ENCODE measurements around the gene SMIM3.
"Not testable (repeated sequence)": the region's sequence is repeated elsewhere in the genome, so short reads cannot be mapped to it uniquely, and the experiment has no call there.

Gene SMIM3

GRCh38 chr5:150804388-150804787, 25.8 kb downstream of the SMIM3 start:
- H3K9me3 Mint-ChIP-seq, result no peaks in the 10 kb centered on the region
- H3K27ac Mint-ChIP-seq, result no peak overlapping the region
- H3K4me1 Mint-ChIP-seq, result no peaks in the 10 kb centered on the region
- no peak overlapping the region for H3K4me3 Mint-ChIP-seq
- H3K36me3 Mint-ChIP-seq, result no peaks in the 10 kb centered on the region
- ATAC-seq (no peak), DNase-seq (ENCODE audit: low spot score in 2 of 2) (no peak)

DNA sequence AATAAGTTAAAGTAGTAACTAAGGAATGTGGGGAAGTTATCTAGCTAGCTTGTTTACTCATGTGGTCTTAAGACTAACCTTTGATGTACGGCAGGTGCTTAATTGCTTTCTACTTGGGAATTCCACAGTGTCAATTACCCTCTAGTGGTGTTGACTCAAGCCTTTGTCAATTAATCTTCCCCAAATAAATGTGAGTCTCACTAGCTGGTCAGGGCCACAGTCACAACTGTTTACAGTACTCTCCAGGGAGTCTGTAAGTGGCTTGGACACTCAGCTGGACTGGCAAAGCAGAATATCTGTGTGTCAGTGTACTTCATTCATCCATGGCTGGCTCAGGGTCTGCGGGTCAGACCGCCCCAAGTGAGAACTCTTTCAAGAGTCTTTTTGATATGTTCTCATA, 30.8 kb downstream of the SMIM3 start:
- no peaks in the 10 kb centered on the region for H3K9me3 Mint-ChIP-seq
- no peaks in the 10 kb centered on the region for H3K36me3 Mint-ChIP-seq
- H3K4me1 Mint-ChIP-seq, result no peaks in the 10 kb centered on the region
- DNase-seq (ENCODE audit: low spot score in 2 of 2) (no peak), ATAC-seq (no peak)
- H3K4me3 Mint-ChIP-seq, result no peak overlapping the region
- H3K27ac Mint-ChIP-seq, result no peak overlapping the region

DNA sequence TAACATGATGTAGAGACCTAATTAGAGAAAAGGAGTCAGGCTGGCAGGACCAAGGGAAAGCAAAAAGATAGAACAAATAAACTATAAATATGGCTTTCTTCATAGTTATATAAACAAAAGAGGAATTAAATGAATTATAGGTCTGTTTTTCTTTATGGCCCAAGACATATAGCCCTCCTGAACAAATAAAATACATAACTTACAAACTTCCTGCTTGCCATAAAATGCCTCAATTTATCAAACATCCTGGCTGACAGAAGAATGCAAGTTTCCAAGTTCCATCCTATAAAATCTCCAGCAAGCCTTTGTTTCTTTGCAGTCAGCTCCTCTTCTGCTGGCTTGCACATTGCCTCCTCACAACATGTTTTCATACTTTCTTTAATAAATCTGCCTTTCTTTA, 36.5 kb downstream of the SMIM3 start:
- Mint-ChIP-seq H3K27ac (no peak overlapping the region), H3K4me1 (no peaks in the 10 kb centered on the region), H3K4me3 (no peak overlapping the region), H3K9me3 (peaks cover 11% of the 10 kb centered on the region), H3K36me3 (no peaks in the 10 kb centered on the region)
- no peak for ATAC-seq
- no peak for DNase-seq (ENCODE audit: low spot score in 2 of 2)

DNA sequence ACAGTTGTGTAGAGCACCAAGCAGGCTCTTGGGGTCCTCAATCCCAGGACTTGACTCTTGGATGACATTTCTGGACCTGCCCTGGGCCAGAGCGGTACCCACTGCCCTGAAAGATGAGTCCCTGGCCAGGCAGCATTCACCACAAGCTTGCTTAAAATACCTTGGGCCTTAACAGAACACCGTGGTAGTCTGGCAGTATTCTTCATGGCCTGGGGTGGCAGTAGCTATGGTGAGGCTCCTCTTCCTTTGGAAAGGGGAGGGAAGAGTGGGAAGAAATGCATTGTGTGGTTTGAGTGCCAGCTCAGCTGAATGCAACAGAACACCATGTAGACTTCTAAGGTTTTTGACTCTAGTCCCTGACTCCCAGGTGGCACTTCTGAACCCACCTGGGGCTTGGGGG, 38.4 kb downstream of the SMIM3 start:
- ATAC-seq (no peak), DNase-seq (ENCODE audit: low spot score in 2 of 2) (no peak)
- Mint-ChIP-seq H3K9me3 (peaks cover 11% of the 10 kb centered on the region), H3K4me3 (no peak overlapping the region), H3K27ac (no peak overlapping the region), H3K36me3 (no peaks in the 10 kb centered on the region), H3K4me1 (no peaks in the 10 kb centered on the region)

GRCh38 chr5:150829744-150830143, 51.2 kb downstream of the SMIM3 start:
- no peak for DNase-seq (ENCODE audit: low spot score in 2 of 2)
- H3K27ac Mint-ChIP-seq, result no peak overlapping the region

DNA sequence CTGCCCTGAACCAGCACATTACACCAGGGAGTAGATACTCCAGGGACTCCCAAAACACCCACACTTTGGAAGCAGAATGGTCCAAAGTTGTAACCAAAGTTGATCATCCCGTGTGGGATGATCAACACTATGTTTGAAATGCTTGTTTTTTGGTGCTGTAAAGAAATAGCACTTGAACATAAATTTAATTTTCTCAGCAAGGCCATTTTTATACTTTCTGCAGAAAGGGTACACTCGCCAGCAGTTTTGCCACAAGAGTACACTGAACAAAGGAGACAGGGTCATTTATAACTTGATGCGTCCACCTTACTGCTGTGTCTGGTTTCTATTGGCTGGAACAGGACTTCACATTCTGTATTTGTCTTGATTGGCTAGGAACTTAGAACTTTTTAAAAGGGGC, 53.3 kb downstream of the SMIM3 start:
- not testable (repeated sequence) for ATAC-seq; DNase-seq (ENCODE audit: low spot score in 2 of 2); H3K36me3 Mint-ChIP-seq; H3K4me3 Mint-ChIP-seq; H3K4me1 Mint-ChIP-seq; H3K27ac Mint-ChIP-seq
- peaks cover 17% of the 10 kb centered on the region for H3K9me3 Mint-ChIP-seq

More at GRCh38 chr5:150829744-150830143, 51.2 kb downstream of the SMIM3 start:
- no peaks in the 10 kb centered on the region for H3K4me1 Mint-ChIP-seq
- no peak overlapping the region for H3K4me3 Mint-ChIP-seq
- no peaks in the 10 kb centered on the region for H3K36me3 Mint-ChIP-seq
- H3K9me3 Mint-ChIP-seq, result peaks cover 17% of the 10 kb centered on the region
- ATAC-seq, result no peak

DNA sequence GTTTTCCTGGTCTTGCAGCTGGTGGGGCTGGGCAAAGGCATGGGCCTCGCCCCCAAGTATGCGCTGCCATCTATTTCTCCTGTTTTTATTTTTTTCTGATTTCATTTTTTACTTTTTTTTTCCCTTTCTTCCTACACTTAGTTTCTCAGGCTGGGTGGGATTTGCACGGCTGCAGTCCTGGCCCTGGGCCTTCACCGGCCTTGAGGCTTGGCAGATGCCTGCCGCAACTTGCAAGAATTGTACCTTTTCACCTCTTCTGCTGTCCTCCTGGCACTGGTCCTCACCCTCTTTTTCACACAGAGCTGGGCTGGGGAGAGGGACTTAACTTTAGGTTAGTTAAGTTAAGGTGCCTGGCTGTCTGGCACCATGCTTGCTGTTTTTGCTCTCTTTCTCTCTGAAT, 57.5 kb downstream of the SMIM3 start:
- Mint-ChIP-seq H3K27ac (no peak overlapping the region), H3K9me3 (peaks cover 8% of the 10 kb centered on the region), H3K4me3 (no peak overlapping the region), H3K4me1 (no peaks in the 10 kb centered on the region), H3K36me3 (no peaks in the 10 kb centered on the region)
- ATAC-seq, result no peak
- no peak for DNase-seq (ENCODE audit: low spot score in 2 of 2)

DNA sequence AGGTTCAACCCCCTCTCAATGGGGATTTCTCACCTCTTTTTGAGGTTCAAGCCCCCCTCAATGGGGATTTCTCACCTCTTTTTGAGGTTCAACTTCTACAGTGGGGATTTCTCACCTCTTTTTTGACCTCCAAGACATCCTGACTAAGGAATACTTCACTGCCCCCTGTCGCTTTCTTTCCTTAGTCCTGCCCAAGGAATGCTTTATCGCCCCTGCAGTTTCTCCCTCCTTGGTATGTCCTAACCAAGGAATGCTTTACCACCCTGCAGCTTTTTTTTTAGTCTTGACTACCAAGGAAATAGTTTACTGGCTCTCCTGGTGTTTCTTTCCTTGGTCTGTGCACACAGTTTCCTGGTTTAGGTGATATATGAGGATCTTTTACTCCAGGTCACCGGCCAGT, 58.1 kb downstream of the SMIM3 start:
- no peaks in the 10 kb centered on the region for H3K4me1 Mint-ChIP-seq
- H3K9me3 Mint-ChIP-seq, result peaks cover 6% of the 10 kb centered on the region
- no peak overlapping the region for H3K4me3 Mint-ChIP-seq
- DNase-seq (ENCODE audit: low spot score in 2 of 2), result no peak
- no peaks in the 10 kb centered on the region for H3K36me3 Mint-ChIP-seq
- no peak overlapping the region for H3K27ac Mint-ChIP-seq
- ATAC-seq, result no peak

DNA sequence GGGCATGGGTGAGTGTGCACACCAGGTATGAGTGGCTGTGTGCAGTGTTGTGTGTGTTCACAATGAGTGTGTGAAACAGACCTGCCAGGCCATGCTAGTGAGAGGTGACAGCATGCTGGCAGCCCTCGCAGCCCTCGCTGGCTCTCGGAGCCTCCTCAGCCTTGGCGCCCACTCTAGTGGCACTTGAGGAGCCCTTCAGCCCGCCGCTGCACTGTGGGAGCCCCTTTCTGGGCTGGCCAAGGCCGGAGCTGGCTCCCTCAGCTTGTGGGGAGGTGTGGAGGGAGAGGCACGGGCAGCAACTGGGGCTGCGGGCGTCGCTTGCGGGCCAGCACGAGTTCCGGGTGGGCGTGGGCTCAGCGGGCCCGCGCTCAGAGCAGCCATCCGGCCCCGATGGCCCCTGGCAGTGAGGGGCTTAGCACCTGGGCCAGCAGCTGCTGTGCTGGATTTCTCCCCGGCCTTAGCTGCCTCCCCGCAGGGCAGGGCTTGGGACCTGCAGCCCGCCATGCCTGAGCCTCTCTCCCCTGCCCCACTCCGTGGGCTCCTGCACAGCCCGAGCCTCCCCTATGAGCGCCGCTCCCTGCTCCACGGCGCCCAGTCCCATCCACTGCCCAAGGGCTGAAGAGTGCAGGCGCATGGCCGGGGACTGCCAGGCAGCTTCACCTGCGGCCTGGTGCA, 66.8 kb downstream of the SMIM3 start:
- not testable (repeated sequence) for H3K36me3 Mint-ChIP-seq; ATAC-seq; DNase-seq (ENCODE audit: low spot score in 2 of 2); H3K4me3 Mint-ChIP-seq; H3K9me3 Mint-ChIP-seq; H3K27ac Mint-ChIP-seq
- peaks cover 22% of the 10 kb centered on the region for H3K4me1 Mint-ChIP-seq

- Mint-ChIP-seq H3K27ac (peak within 1 kb of the TSS; percentile 67), H3K4me1 (peaks cover 22% of the 10 kb centered on the region), H3K4me3 (peak within 1 kb of the TSS; percentile 71)
- ATAC-seq; H3K36me3 Mint-ChIP-seq; DNase-seq (ENCODE audit: low spot score in 2 of 2); H3K9me3 Mint-ChIP-seq: not testable (repeated sequence)
Measured at GRCh38 chr5:150846308-150846653, 67.7 kb downstream of the SMIM3 start, which contains the start of gene IRGM. Gene IRGM, plus strand, starts transcription at chr5:150846521. Its CDS starts 1,603 bp downstream, at chr5:150848124.

All from stimulated activated effector memory CD8-positive, alpha-beta T cell treated with anti-CD3 and anti-CD28 coated beads, Interleukin-12 subunit alpha, Interleukin-12 subunit beta, amount 100 ng/mL, for 72 hours (primary cell).